ENCODE results near the gene PCK2. TPM values are rescaled to one million over a fixed set of nuclear protein-coding genes. Genes with fewer than 3 reads are reported as not detected.

Gene PCK2
- total and polyA plus RNA-seq, 2 of the 13 experiments (the other 11 are each of a cell fraction or from before 2014, with no cell fraction given), result 129 to 272 TPM

DNA sequence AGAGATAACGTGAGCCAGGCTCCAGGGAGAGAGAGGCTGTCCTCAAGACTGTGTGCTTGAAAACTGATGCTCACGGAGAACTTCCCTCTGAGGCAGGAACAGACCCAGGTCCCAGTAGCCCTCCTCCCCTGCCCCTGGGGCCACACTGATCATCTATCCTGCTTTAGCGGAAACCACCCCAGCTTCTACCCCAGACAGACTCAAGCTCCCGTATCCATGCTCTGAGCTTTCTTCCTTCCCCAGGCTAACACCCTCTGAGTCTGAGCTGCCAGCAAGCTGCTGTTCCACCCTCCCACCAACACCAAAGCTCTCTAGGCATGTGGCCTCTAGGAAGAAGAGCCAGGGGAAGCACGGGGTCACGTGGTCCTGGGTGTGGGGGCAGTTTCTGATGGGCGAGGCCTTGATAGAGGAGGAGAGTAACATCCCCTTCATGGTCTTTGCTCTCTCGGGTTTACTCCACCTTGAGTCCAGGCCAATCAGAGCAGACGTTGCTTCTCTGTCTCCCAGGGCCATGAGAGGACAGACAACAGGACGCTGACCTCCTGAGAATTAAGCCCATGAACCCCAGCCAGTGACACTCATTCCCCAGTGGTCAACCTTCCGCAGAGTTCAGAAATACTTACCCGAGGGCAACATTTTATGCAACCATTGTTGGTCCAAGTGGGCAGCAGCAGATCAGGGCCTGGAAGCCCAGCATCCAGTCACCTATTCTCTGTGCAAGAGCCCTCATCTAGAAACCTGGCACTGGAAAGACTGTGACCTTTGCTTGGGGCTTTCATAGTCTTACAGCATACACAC lies 1.4 kb downstream of the PCK2 start (continued):
- TF ChIP-seq, protein P1, sequence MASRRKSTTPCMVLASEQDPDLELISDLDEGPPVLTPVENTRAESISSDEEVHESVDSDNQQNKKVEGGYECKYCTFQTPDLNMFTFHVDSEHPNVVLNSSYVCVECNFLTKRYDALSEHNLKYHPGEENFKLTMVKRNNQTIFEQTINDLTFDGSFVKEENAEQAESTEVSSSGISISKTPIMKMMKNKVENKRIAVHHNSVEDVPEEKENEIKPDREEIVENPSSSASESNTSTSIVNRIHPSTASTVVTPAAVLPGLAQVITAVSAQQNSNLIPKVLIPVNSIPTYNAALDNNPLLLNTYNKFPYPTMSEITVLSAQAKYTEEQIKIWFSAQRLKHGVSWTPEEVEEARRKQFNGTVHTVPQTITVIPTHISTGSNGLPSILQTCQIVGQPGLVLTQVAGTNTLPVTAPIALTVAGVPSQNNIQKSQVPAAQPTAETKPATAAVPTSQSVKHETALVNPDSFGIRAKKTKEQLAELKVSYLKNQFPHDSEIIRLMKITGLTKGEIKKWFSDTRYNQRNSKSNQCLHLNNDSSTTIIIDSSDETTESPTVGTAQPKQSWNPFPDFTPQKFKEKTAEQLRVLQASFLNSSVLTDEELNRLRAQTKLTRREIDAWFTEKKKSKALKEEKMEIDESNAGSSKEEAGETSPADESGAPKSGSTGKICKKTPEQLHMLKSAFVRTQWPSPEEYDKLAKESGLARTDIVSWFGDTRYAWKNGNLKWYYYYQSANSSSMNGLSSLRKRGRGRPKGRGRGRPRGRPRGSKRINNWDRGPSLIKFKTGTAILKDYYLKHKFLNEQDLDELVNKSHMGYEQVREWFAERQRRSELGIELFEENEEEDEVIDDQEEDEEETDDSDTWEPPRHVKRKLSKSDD (CRISPR knock-in tag; IDR thresholded peaks at IDR 0.05; ENCODE audit: low read depth), result no peak
- TF ChIP-seq HOXD1 (CRISPR knock-in tag; IDR thresholded peaks at IDR 0.05), result peak; percentile 43
- TF ChIP-seq TAF1 (CRISPR knock-in tag; IDR thresholded peaks at IDR 0.05), result peak; percentile 99
- TF ChIP-seq ZBTB33 (CRISPR knock-in tag; IDR thresholded peaks at IDR 0.05), result no peak; the same call in 1 of the 2 replicates
- TF ChIP-seq ZNF282 (IDR thresholded peaks at IDR 0.05; ENCODE audit: partially characterized antibody), result no peak
- peak; percentile 96 for TF ChIP-seq BRCA1 (CRISPR knock-in tag; IDR thresholded peaks at IDR 0.05)
- TF ChIP-seq POLR2AphosphoS5 (IDR thresholded peaks at IDR 0.05; ENCODE audit: low read depth, low read length), result peak; percentile 100
- TF ChIP-seq JUND (CRISPR knock-in tag; IDR thresholded peaks at IDR 0.05), result no peak
- TF ChIP-seq, protein P2, sequence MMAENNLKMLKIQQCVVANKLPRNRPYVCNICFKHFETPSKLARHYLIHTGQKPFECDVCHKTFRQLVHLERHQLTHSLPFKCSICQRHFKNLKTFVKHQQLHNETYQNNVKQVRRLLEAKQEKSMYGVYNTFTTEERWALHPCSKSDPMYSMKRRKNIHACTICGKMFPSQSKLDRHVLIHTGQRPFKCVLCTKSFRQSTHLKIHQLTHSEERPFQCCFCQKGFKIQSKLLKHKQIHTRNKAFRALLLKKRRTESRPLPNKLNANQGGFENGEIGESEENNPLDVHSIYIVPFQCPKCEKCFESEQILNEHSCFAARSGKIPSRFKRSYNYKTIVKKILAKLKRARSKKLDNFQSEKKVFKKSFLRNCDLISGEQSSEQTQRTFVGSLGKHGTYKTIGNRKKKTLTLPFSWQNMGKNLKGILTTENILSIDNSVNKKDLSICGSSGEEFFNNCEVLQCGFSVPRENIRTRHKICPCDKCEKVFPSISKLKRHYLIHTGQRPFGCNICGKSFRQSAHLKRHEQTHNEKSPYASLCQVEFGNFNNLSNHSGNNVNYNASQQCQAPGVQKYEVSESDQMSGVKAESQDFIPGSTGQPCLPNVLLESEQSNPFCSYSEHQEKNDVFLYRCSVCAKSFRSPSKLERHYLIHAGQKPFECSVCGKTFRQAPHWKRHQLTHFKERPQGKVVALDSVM (CRISPR knock-in tag; IDR thresholded peaks at IDR 0.05), result no peak
- TF ChIP-seq RARA (CRISPR knock-in tag; IDR thresholded peaks at IDR 0.05), result peak; percentile 98
- TF ChIP-seq NFKBIZ (CRISPR knock-in tag; IDR thresholded peaks at IDR 0.05), result peak; percentile 96
- TF ChIP-seq ISX (CRISPR knock-in tag; conservative IDR thresholded peaks at IDR 0.05), result no peak
- no peak for TF ChIP-seq CBX2 (IDR thresholded peaks at IDR 0.05; ENCODE audit: low read depth, low read length)
- peak; percentile 99 for TF ChIP-seq CBX2 (CRISPR knock-in tag; IDR thresholded peaks at IDR 0.05; ENCODE audit: low read depth)
- peak; percentile 94 for TF ChIP-seq ZFP36L2 (CRISPR knock-in tag; IDR thresholded peaks at IDR 0.05)
- peak; percentile 80 for TF ChIP-seq HMG20A (CRISPR knock-in tag; IDR thresholded peaks at IDR 0.05; ENCODE audit: borderline replicate concordance)
- TF ChIP-seq RFX3 (CRISPR knock-in tag; IDR thresholded peaks at IDR 0.05), result peak; percentile 50
- TF ChIP-seq ZNF614 (CRISPR knock-in tag; IDR thresholded peaks at IDR 0.05; ENCODE audit: borderline replicate concordance), result peak; percentile 99
- TF ChIP-seq SAFB2 (CRISPR knock-in tag; IDR thresholded peaks at IDR 0.05; ENCODE audit: borderline replicate concordance, low read depth), result peak; percentile 99; the same call in 1 of the 2 replicates
- peak; percentile 78; the same call in 1 of the 2 replicates for TF ChIP-seq PRDM10 (CRISPR knock-in tag; IDR thresholded peaks at IDR 0.05; ENCODE audit: low read depth)
